HG03439 (cell line): ENCODE results near the gene ZNF497.
"Not testable (repeated sequence)": the region's sequence is repeated elsewhere in the genome, so short reads cannot be mapped to it uniquely, and the experiment has no call there.

Experiments used
- ATAC-seq: cut with Tn5 transposase; IDR thresholded peaks from one replicate; pipeline ENCODE4 v1.9.1; 2021; ENCODE audit warnings: mild to moderate bottlenecking, moderate library complexity; ENCODE audit not compliant: unreplicated experiment

The ZNF497 gene

DNA sequence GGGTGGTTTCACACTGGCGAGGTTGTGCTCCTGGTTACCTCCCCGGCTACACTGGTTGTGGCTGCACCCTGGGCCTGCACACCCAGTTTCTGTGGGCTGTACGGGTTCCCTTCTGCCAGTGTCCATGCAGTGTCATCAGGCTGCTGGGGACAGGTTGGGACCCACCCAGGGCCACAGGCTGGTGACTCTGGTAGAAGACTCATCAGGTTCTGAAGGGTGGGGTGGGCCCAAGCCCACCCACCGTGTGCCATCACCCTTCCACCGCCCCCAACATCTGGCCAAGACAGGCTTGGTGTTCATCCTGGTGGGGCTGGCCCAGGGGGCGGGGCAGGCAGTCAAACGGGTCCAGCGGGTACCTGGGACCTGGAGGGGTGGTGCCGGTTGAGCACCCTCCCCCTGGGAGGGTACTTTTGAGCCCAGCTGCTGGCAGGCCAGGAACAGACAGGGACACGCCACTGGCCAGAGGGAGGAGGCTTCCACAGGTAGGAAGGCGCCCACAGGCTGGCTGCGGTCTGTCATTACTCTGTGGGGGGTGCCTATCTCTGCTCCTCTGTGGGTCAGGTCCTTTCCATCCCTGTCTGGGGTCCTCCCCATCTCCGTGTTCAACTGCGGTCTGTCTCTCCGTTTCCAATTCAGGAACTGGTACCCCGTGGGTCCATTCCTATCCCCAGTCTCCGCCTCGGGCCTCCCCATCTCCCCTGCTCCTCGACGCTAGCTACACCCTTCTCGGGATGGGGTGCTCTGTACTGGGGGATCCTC is 32.8 kb upstream of the ZNF497 start, which contains the start of gene RNF225:
RNF225 (plus strand) TSS at position 437 of the 759 bp plus-strand sequence. CDS start 434 bp downstream, outside the sequence.
- ATAC-seq = no peak

DNA sequence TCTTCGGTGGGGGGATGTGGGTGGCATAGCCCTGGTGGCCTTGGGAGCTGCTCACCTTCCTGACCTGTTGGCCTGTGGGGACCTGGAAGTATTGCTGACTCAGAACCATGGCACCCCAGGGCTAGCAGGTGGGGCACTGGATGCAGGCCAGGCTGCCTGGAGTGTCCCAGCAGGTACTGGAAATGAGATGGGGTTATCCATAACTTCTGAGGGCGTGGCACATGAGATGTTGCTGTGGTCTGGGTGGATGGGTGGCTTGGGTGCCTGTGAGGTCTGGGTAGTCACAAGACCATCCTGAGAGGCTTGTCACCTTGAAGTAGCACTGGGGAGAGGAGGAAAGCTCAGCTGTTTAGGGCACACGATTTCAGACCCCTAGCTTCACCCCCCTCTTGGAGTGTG is 32.3 kb upstream of the ZNF497 start:
- no peak for ATAC-seq

DNA sequence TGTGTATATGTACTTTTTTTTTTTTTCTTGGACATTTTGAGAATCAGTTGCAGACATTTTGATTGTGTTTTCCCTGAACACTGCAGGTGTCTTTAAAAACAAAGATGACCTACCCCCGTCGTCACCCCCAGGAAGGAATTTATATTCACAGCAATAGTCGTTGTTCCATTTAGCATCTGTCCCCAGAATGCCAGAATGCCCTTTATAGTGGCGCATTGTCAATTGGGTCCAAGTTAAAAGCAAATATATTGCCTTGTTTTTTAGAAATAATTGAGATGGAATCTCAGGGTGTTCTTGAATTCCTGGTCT is 31.1 kb upstream of the ZNF497 start:
- ATAC-seq = no peak

DNA sequence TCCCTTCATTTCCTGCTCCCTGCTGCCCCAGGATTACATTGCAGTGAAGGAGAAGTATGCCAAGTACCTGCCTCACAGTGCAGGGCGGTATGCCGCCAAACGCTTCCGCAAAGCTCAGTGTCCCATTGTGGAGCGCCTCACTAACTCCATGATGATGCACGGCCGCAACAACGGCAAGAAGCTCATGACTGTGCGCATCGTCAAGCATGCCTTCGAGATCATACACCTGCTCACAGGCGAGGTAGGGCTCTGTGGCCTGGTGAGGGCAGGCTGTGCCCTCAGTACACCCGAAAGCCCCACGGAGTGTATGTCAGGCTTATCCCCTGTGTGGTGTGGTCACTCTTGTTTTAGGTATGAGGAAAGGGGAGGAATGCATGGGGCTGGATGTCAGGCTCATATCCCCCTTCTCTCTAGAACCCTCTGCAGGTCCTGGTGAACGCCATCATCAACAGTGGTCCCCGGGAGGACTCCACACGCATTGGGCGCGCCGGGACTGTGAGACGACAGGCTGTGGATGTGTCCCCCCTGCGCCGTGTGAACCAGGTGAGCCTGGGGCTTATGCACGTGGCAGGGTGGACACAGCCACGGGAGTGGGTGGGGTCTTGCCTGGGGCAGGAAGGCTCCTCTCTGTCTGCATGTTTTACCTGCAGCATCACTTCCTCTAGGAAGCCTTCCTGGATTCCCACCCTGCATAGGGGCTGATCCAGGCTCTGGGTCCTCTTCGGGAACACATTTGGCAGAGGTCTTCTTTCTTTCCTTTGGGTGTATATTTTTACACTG is 30.6 kb upstream of the ZNF497 start:
- ATAC-seq = no peak

DNA sequence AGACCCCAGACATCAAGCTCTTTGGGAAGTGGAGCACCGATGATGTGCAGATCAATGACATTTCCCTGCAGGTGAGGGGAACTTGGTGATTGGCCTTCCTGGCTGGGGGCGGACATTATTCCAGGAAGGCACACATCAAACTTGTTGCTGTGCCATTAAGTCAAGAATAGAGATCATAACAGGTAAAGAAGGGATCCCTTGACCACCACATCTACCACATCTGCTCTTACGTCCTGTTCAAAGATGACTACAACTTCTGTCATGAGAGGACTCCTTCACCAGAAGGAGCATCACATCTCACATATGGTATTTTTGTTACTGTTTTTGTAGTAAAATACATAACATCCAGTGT is 25.6 kb upstream of the ZNF497 start:
- no peak for ATAC-seq

DNA sequence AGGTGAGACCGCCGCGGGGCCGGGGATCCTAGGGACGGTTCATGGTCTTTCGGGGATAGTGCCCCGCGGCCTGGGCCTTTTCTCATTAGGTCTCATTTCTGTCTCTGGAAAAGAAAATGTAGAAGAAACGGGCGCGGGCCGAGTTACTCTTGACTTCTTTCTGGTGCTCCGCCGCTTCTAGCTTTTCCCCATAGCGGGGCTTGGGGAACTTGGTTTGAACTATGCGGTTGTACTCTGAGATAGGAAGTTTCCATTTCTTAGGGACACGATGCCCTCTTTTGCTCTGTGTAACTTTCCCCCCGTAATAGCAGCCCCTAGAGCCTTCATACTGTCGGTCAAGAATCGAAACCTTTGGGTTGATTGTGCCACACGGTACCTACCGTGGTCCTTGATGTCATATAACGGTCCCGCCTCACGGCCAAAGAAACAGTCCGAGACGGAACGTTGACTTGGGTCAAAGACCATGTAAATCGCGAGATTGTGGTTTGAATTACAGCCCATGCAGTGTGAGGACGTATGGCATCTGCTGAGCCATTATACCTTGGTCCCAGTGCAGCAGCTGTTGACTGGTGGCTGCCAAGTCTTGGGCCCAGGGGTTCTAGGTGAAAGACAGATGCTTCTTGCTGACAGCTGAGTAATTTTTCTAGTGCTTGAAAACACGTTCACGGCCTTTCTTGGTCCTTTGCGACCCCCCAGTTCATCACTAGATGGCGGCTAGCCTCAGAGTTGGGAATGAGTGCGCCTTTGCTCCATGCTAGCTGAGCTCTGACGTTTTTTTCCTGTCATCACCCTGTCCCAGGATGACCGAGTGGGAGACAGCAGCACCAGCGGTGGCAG is 25.0 kb upstream of the ZNF497 start:
- ATAC-seq = no peak

DNA sequence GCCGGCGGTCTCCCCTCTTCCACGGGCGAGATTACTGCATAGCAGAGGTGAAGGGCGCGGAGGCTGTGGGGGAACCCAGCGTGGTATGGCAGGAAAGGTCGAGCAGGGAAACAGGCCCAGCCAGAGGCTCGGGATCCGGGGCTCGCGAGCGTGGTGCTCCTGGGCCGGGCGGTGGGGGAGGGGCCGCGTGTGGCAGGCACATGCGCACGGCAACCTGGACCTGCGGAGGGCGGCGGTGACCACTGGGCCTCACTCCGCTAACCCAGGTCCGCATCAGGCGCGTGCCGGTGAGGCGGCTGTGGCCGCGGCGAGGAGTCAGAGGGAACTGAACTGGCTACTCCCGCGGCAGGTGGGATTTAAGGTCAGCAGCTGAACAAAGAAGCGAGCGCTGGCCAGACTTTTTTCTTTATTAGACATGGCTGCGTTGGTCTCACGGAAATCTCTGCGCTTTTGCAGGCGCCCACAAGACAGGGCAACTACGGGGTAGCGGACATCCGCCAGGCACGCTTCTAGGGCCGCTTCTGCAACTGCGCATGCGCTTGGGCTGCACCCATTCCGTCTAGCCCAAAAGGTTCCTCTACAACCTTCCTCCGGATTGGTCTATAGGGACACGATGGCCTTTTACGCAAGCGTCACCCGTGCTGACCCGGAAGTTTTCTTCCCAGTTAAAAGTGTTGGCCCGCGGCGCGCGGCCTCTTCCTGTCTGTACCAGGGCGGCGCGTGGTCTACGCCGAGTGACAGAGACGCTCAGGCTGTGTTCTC is 24.2 kb upstream of the ZNF497 start, which contains the start of gene RPS5:
RPS5 (plus strand) TSS at position 694 of the 762 bp plus-strand sequence. CDS start 869 bp downstream, outside the sequence.
- peak; percentile 80 for ATAC-seq

DNA sequence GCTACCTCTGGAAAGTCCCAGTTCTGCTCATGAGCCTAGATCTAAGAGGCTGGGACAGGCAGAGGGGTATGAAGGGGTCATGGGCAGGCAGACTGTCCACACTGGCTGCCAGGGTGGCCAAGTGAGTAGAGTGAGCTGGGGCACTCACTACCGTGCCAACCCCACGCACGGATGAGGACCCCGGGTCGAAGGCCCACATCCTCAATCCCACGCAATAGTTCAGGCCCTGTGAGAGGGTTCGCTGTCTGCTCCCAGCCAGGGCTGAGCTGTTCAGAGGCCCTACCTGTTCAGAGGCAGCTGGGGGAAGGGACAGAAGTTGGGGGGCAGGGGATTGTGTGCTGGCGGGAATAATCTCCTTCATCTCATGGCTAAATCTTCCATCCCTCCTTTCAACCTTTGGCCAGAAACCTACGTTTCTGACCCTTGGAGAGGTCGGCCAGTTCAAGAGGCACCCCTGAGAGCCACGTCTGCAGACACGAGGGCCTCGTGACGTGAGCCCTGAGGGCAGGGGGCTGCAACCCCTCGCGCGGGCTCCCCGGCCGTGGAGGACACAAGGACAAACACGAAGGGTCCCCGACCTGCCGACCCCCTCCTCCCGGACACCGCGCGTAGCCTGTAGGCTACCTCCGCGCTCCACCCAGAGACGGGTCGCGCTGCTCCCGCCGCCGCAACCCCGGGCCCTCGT is 23.5 kb upstream of the ZNF497 start:
- ATAC-seq = peak; percentile 3

DNA sequence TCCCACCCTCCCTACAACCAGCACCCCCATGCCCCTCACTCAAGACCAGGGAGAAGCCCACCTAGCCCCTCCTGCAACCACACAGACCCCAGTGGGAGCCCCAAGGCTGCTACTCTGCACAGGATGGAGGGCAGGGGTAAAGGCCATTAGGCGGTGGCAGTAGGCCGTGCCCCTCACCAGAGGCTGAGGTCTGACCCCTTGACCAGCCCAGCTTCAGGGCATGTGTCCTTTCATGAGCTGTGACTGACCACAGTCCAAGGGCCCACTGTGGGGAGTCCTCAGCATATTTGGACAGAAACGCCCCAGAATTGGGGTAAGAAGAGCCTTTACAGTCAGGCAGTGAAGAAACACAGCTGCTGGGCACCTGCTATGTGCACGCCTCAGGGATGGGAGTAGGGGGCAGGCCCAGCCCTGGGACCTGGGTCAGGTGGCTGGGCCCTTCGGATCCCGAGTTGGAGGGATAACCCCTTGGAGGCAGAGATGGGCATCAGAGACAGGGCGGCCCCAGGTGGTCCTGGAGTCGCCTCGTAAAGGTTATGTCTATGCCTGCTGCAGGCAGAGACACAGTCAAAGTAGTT is 22.9 kb upstream of the ZNF497 start:
- ATAC-seq = no peak

DNA sequence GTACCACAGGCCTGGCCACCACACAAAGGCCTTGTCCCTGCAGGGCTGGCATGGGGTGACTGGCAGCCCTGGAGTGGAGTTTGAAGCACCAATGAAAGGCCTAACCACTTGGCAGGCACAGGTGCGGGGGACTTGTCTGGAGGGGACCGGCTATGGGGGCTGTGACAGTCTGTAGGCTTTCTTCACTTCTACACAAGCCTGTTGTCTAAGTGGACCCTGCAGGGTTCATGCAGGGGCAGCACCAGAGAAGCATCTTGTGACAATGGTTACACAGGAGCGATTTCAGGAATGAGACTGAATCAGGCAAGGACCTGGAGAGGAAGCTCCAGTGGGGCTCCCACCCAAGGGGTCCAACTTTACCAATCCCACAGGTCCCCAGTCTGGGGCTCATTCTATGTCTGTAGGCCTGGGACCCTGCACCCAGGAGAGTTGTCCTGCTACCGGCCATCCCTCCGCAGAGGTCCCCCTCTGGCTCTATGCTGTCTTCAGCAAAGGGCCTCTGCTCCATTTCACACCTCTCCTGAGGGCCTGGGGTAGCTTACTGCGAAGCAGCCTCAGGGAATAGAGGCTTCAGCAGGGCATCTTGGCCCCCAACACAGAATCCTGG is 20.5 kb upstream of the ZNF497 start:
- ATAC-seq = no peak

DNA sequence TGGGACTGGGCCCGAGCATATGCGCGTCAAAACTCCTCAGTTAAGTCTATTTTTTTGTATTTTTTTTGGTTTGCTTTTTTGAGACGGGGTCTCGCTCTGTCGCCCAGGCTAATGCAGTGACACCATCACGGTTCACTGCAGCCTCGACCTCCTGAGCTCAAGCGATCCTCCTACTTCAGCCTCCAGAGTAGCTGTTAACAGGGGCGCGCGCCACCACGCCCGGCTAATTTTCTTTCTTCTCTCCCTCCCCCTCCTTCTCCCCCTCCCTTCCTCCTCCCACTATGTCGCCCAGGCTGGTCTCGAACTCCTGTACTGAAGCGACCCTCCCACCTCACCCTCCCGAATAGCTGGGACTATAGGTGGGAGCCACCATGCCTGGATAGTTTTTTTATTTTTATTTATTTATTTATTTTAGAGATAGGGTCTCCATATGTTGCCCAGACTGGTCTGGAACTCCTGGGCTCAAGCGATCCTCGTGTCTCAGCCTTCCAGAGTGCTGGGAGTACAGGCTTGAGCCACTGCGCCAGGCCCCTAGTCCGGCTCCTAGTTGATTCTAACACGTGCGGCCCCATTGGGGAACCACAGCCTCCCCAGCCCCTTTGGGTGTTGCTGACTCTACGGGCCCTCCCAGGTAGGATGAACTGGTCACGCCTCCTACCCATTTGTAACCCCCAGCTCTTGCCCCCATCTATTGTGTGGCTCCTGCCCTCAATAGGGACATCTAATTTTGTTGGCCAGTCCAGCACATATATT is 19.1 kb upstream of the ZNF497 start:
- no peak for ATAC-seq

DNA sequence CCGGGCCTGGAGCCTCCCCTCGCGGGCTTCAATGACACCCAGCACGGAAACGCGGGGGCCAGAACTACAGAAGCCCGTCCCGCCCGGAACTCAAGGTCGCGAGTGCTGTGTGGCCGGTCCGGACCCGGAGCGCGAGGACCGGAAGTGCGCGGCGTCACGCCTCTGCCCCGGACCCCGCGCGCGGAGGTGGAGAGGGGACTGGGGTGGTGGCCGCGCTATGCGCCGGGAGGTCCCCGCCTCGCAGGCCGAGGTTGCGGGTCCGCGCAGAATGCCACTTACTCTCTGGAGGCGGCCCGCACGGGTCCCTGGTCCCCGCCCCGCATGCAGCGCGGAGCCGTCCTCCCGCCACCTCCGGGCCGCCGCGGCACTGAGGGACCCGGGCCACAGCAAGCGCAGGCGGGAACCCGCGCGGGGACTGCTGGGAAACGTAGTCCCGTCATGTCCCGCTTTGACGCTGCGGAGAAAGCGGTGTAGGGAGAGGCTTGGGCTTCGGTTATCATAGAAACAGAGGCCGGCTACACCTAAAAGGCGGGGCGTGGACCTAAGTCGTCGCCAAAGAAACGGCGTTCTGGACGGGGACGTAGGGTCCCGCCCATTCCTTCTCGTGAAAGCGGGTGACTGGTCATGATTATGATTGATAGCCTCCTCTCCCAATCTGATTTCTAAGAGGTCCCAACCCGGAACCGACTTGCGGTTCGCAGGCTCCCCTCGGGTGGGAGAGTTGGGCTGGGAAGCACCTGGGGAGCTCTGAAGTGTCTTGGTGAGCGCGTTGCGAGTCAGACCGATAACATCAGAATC is 18.3 kb upstream of the ZNF497 start, which contains the start of gene ZNF837:
ZNF837 (minus strand) TSS at position 369 of the 798 bp plus-strand sequence. CDS start 11,698 bp downstream, outside the sequence.
- peak; percentile 76 for ATAC-seq

DNA sequence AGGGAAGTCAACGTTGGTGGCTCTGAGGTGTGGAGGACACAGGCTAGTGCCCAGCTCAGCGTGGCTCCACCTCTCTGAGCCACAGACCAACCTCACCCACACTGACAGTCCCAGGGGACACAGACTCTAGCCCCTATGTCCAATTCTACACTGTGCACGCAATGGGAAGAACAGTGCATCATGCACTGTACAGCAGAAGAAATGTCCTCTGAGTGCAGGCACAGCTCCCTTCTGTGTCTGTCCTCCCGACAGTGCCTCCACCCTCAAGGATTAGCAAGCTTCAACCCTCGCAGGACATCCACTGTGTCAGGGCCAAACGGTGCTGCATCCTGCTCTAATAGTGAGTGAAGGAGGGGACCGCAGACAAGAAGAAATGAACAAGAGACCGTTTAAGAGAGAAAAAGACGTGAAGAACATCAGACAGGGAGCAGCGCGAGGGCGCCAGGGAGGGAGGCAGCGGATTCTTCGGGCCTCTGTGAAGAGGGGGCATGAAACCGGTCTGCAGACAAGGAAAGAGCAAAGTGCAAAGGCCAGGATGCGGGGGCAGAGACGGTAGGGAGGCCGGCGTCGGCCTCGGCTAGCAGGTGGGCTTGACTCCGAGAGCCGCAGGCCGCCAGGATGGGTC is 17.6 kb upstream of the ZNF497 start:
- no peak for ATAC-seq

DNA sequence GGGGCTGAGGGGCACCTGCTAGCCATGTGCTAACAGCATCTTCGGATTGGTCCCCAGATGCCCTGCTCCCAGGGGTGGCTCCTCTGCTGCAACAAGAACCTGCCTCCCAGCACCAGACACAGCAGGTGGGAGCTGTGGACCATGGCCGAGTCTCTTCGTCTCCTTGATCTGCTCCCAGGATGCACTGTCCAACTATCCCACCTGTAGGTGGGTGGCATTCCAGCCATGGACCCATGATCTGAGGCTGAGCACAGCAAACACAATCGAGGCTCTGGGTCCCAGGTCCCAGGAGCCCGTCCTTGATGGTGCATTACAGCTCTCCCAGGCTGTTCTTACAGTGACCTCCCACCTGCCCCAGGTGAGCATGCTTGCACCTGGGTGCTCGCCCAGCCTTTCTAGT is 16.7 kb upstream of the ZNF497 start:
- ATAC-seq = no peak

DNA sequence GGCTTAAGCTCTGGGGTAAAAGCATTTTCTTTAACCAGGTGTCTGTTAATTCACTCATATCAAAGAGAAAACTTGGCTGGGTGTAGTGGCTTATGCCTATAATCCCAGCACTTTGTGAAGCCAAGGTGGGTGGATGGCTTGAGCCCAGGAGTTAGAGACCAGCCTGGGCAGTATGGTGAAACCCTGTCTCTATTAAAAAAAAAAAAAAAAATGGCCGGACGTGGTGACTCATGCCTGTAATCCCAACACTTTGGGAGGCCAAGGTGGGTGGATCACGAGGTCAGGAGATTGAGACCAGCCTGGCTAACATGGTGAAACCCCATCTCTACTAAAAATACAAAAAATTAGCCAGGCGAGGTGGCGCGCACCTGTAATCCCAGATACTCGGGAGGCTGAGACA is 14.2 kb upstream of the ZNF497 start:
- ATAC-seq = not testable (repeated sequence)

DNA sequence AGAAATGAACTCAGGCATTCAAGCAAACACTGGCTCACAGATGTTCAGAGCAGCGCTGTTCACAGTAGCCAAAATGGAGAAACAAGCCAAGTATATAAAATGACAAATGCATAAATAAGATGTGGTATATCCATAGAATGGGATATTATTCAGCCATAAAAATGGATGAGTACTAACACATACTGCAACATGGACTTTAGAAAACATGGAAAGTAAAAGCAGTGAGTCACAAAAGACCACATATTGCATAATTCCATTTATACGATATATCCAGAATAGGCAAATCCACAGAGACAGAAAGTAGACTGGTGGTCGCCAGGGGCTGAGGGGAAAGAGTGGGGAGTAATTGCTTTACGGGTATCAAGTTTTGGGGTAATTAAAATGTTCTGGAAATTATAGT is 11.6 kb upstream of the ZNF497 start:
- ATAC-seq = no peak
